NCI-H1436 treated with DMSO at 0.1 percent for 48 hours (cell line): ENCODE measurements around the gene TSC22D3.
"Not testable (repeated sequence)": the region's sequence is repeated elsewhere in the genome, so short reads cannot be mapped to it uniquely, and the experiment has no call there.

Experiments
- DNase-seq: peaks from one replicate; lab custom pipeline; 2025; lab: John Stamatoyannopoulos, UW

TSC22D3 gene

DNA sequence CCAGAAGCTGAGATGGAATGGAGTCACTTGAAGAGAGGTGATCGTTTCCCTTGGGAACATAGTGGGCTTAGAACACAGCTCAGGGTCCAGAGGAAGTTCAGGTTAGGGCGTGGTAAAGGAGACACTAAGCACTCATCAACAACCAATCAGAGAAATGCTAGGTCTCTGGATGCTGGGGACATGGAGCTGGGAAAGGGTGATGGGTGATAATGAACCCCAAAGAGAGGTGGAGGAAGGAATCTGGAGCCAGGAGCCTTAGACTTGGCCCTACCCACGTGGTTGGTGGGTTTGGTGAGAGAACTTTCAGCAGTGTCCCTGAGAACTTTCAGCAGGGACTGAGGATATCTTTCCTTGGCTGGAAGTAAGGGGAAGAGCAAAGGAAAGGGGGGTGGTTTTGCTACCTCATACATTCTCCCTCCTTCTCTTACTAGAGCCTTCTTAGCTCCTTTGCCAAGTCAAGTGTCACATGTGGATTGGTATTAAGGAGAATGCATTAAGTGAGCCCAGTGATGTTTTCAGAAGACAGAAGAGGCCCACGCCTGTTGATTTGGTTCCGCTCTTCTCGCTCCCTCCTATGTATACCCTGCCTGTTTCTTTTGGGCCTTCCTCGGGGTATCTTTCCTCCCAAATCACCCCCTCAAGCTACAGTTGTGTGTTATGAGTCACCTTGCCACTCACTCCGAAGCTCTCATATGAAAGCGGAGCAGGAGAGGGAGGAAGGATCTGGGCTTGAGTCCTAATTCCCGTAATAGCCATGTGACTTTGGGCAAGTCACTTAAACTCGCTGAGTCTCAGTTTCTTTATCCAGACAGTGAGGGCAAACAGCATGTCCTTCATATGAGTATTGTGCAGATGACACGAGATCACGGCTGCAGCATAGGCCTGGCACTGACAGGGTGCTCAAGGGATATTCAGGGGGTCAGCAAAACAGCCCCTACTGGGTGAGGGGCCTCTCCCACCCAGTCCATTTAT lies 63.1 kb downstream of the TSC22D3 start:
- no peak for DNase-seq

DNA sequence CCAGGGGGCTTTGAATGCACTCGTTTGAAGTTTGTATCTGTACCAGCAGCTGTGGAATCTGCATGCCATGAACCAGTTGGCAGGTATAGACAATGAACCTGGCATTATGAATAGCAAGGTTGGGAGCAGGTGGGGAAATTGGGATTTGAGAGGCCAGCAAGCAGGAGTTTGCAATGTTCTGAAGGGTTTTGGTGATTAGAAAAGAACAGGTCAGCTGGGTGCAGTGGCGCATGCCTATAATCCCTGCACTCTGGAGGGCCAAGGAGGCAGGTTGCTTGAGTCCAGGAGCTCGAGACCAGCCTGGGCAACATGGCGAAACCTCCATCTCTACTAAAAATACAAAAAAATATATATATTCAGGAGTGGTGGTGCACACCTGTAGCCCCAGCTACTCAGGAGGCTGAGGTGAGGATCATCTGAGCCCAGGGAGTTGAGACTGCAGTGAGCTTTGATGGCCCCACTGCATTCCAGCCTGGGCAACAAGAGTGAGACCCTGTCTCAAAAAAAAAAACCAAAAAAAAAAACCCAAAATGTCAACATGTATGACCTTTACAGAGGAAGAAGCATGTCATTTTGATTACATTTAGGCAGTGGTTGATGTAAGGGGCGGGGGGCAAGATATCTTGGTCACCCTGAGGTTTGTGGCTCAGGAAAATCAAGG lies 63.9 kb downstream of the TSC22D3 start:
- DNase-seq: no peak

- no peak for DNase-seq
Measured at GRCh38 chrX:107710617-107711391, 64.8 kb downstream of the TSC22D3 start.

- DNase-seq: no peak
Measured at GRCh38 chrX:107709266-107709806, 66.3 kb downstream of the TSC22D3 start.

- no peak for DNase-seq
Measured at GRCh38 chrX:107708762-107709161, 66.8 kb downstream of the TSC22D3 start.

- no peak for DNase-seq
Measured at GRCh38 chrX:107707866-107708265, 67.7 kb downstream of the TSC22D3 start.

DNA sequence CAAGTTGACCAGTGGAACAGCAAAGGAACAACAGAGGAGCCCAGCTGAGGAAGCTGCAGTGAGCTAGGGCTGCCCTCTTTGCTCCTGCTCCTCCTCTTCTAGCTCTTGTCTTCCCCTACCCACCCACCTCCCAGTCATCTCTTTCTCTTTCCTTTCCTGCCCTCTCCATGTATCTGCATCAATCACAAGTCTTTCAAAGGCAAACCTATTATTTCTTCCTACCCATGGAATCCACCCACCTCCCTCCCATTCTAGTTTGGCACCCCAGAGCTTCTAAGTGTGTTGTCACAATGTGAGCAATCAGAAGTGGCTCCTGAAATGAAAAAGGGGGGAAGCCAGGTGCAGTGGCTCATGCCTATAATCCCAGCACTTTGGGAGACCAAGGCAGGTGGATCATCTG lies 69.3 kb downstream of the TSC22D3 start:
- no peak for DNase-seq

GRCh38 chrX:107704587-107704986 lies 71.0 kb downstream of the TSC22D3 start:
- no peak for DNase-seq

- no peak for DNase-seq
Measured at GRCh38 chrX:107704181-107704580, 71.4 kb downstream of the TSC22D3 start.

DNA sequence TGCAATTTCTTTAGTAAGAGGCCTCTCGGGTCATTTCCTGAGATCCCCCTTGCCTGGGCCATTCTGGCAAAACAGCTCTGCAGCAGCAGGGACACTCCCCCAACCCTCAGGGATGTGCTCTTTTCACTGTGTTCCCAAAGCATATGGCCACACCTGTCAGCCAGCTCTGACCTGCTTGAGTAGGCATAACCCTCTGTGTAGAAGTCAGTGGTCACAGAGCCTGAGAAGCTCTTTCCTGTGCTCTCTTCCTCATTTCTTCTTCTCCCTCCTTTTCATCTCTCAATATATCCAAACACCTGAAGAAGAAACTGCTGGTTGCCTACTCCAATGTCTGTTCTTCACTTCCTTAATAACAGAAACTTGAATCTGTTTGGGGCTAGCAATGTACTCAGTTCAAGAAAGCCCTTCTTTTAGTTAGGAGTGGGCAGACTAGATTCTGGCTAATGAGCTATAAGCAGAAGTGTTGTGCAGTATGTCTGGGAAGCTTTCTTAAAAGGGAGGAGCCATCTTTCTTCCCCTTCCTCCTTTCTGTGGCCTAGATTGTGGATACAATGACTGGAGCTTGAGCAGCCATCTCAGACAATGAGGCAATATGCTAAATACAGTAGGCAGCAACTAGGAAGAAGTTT lies 74.0 kb downstream of the TSC22D3 start:
- DNase-seq: no peak

DNA sequence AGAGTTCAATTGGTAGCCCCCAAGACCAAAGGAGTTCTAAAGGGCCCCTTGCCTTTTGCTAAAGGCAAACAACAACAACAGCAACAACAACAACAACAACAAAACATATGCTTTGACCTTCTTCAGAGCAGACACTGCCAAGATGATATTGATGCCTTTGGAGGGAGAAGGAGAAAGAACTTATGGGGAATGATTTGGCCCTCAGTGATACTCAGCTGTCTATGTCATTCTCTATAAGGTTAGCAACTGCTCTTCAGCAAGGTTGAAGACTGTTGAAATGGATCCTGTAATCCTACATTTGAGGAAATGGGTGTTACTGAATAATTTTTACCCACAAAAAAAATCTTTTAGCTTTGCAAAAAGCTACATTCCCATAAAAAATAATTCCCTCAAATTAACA lies 74.8 kb downstream of the TSC22D3 start:
- DNase-seq: no peak

- no peak for DNase-seq
Measured at GRCh38 chrX:107700317-107700774, 75.2 kb downstream of the TSC22D3 start.

DNA sequence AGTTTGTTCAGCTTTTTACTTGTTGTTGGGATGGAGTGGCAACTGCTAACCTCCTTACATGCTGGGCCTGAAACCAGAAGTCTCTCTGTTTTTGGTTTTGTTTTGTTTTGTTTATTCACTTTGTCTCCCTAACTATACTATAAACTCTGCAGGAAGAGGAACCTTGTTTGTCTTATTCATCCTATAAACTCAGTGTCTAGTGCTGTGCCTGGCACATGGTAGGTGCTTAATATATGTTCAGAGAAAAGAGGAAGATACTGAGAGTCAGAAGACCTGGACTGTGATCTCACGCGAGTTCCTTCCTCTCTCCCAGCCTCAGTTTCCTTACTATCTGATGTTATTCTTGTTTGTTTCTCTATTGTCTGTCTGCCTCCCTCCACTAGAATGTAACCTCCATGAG lies 76.0 kb downstream of the TSC22D3 start:
- no peak for DNase-seq

DNA sequence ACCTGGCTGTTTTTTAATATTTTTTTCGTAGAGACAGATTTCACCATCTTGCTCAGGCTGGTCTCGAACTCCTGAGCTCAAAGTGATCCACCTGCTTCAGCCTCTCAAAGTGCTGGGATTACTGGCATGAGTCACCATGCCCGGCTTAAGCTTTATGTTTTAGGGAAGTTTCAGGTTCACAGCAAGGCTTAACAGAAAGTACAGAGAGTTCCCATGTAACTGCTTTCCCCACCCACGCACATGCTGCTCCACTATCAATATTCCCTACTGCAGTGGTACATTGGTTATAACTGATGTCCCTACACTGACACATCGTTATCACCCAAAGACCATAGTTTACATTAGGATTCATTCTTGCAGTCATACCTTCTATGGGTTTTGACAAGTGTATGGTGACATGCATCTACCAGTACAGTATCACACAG lies 84.6 kb downstream of the TSC22D3 start:
- DNase-seq: no peak

DNA sequence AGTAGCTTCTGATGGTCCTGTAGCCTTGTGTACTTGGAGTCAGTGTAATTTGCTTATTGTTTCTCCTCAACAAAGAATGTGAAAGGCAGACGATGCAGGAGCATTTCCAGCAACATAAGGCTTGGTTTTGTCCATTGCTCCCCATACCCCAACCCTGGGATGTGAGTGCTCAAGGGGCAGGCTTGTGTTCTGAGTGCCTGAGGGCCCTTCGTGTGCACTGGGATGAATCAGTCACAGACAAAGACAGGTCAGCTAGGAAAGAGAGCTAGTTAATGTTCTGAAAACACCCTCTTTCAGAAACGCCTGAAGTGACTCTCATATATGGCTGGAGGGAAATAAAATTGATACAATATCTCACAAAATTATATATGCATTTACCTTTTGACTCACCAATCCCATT lies 88.1 kb downstream of the TSC22D3 start:
- DNase-seq: no peak

- DNase-seq: no peak
Measured at GRCh38 chrX:107686792-107687191, 88.8 kb downstream of the TSC22D3 start.

DNA sequence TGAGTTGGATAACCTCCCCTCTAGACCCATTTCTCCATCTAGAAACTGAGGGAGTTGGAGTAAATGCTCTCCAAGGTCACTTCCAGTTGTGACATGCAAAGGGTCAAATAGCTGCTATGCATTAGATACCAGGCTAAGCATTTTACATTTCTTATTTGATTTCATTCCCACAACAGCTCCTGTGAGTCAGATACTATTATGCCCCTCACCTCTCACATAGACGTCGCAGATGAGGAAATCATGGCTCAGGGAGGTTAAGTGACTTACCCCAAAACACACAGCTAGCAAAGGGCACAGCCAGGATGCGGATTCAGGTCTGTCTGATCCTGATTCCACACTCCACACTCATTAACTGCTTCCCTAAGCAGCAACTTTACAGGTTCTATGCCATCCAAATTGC lies 89.6 kb downstream of the TSC22D3 start:
- DNase-seq: no peak

GRCh38 chrX:107685586-107685985 lies 90.0 kb downstream of the TSC22D3 start:
- DNase-seq: not testable (repeated sequence)

DNA sequence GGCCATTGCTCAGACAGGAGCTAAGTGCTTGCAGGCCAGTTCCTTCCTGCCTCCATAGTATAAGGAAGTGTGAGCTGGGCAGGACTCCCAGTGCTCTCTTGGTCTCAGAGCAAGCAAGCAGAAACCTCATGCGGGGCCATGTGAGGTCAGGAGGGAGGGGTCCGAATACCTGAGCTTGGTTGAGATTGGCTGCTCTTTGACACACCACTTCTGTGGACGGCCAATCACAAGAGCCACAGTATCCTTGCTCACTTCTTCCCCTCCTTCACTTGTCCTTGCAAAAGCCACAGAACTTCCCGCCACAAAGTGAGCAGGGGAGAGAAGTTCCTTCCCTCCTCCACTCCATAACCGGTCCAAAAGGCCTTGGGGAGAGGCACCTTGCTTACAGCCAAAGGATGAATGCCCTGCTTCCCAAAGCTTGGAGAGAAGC lies 90.6 kb downstream of the TSC22D3 start:
- DNase-seq: no peak

DNA sequence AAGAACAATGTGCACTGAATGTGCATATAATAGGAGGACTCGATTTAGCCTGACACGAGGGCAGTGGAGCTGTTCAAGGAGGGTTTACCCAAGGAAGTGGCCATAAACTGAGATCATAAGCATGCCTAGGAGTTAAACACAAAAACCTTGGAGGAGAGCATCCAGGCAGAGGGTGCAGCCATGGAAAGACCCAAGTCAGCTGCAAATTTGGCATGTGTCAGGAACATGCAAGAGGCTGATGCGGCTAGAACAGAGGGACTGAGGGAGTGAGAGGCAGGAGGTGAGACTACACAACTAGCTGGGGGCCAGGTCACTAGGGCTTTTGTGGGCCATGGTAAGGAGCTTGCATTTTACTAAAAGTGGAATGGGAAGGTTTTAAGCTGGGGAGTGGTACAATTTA lies 91.7 kb downstream of the TSC22D3 start:
- DNase-seq: no peak

GRCh38 chrX:107683124-107683895 lies 92.3 kb downstream of the TSC22D3 start:
- DNase-seq: no peak
